IMR-90 (cell line): ENCODE results near the gene SLC49A4. TPM values are rescaled to one million over a fixed set of nuclear protein-coding genes. Genes with fewer than 3 reads are reported as not detected.

Experiments
- ATAC-seq: fragments of 200-7000 bp; cut with Tn5 transposase; 2 replicates; pipeline ENCODE4 v1.9.1; 2020; ENCODE audit warnings: low read depth, mild to moderate bottlenecking, moderate library complexity
- BruUV-seq: library from RNA; stranded (reverse); fragments of 400-500 nt; replicated peaks from 2 replicates; lab custom pipeline; 2021; lab: Mats Ljungman, UMichigan
- CTCF ChIA-PET: fragments of 300-600 bp; formaldehyde crosslinking; extraction: SDS; loops from one replicate; lab custom pipeline; 2021; ENCODE audit warnings: antibody characterized with exemption; lab: Yijun Ruan, JAX
- POLR2A ChIA-PET: fragments of 300-600 bp; sonication (Branson Sonifier 250); formaldehyde crosslinking; loops from one replicate; lab custom pipeline; 2022; ENCODE audit warnings: antibody characterized with exemption; ENCODE audit not compliant: unreplicated experiment; lab: Charles Lee
- DNase-seq: peaks from one replicate; pipeline ENCODE4 v3.0.0; 2013
- H2AFZ ChIP-seq: replicated peaks from 2 replicates; pipeline ENCODE3; 2013; ENCODE audit warnings: low read length, mild to moderate bottlenecking; ENCODE audit not compliant: poor library complexity
- H2AK5ac ChIP-seq: 2 replicates; pipeline ENCODE4 v1.6.1; 2013; ENCODE audit warnings: low read depth, low read length, inconsistent platforms
- H2AK9ac ChIP-seq: replicated peaks from 2 replicates; pipeline ENCODE3; 2013; ENCODE audit warnings: mild to moderate bottlenecking, low read depth, low read length, moderate library complexity; ENCODE audit not compliant: poor library complexity
- H2BK120ac ChIP-seq: 2 replicates; pipeline ENCODE4 v1.6.1; 2013; ENCODE audit warnings: low read depth, low read length, inconsistent platforms
- H2BK15ac ChIP-seq: 3 replicates; pipeline ENCODE4 v1.6.1; 2013; ENCODE audit warnings: low read depth, low read length, inconsistent platforms
- H2BK20ac ChIP-seq: 2 replicates; pipeline ENCODE4 v1.6.1; 2013; ENCODE audit warnings: low read depth, mild to moderate bottlenecking, inconsistent platforms, low read length, moderate library complexity
- H2BK5ac ChIP-seq: 2 replicates; pipeline ENCODE4 v1.6.1; 2013; ENCODE audit warnings: mild to moderate bottlenecking, low read depth, low read length, inconsistent platforms; ENCODE audit not compliant: poor library complexity, severe bottlenecking
- H3K14ac ChIP-seq: replicated peaks from 2 replicates; pipeline ENCODE4 v1.6.1; 2013; ENCODE audit warnings: low read depth, low read length, inconsistent platforms
- H3K18ac ChIP-seq: 2 replicates; pipeline ENCODE4 v1.6.1; 2013; ENCODE audit warnings: low read depth, low read length, control low read depth
- H3K23ac ChIP-seq: 2 replicates; pipeline ENCODE4 v1.6.1; 2013; ENCODE audit warnings: low read depth, low read length, inconsistent platforms
- H3K27ac ChIP-seq: 2 replicates; pipeline ENCODE4 v1.5.1; 2013; ENCODE audit warnings: mild to moderate bottlenecking, control low read depth, low read length; ENCODE audit not compliant: insufficient read depth
- H3K27me3 ChIP-seq: 2 replicates; pipeline ENCODE4 v1.6.1; 2013; ENCODE audit warnings: low read length; ENCODE audit not compliant: control insufficient read depth, insufficient read depth
- H3K36me3 ChIP-seq: 2 replicates; pipeline ENCODE4 v1.6.1; 2013; ENCODE audit warnings: low read length, mixed read lengths; ENCODE audit not compliant: control insufficient read depth, insufficient read depth
- H3K4ac ChIP-seq: 2 replicates; pipeline ENCODE4 v1.6.1; 2013; ENCODE audit warnings: low read depth, low read length, inconsistent platforms
- H3K4me1 ChIP-seq: 2 replicates; pipeline ENCODE4 v1.6.1; 2013; ENCODE audit warnings: low read length, mixed read lengths; ENCODE audit not compliant: control insufficient read depth, insufficient read depth
- H3K4me2 ChIP-seq: 2 replicates; pipeline ENCODE4 v1.6.1; 2013; ENCODE audit warnings: low read depth, mild to moderate bottlenecking, control low read depth, low read length, moderate library complexity
- H3K4me3 ChIP-seq: 2 replicates; pipeline ENCODE4 v1.5.1; 2013; ENCODE audit warnings: low read depth, mild to moderate bottlenecking, control low read depth, low read length, moderate library complexity; ENCODE audit not compliant: insufficient read depth
- H3K56ac ChIP-seq: 2 replicates; pipeline ENCODE4 v1.6.1; 2013; ENCODE audit warnings: low read length, inconsistent platforms; ENCODE audit not compliant: insufficient read depth; ENCODE audit errors: extremely low read depth
- H3K79me1 ChIP-seq, 2 experiments: 2 replicates each; pipeline ENCODE4 v1.6.1; 2013; ENCODE audit warnings: low read length in 2 of 2, inconsistent platforms in 1 of 2, low read depth in 1 of 2
- H3K9ac ChIP-seq: 2 replicates; pipeline ENCODE4 v1.6.1; 2013; ENCODE audit warnings: low read depth, low read length, control low read depth
- H3K9me1 ChIP-seq: 2 replicates; pipeline ENCODE4 v1.6.1; 2013; ENCODE audit warnings: low read length, inconsistent platforms; ENCODE audit not compliant: insufficient read depth
- H3K9me3 ChIP-seq: 2 replicates; pipeline ENCODE4 v1.6.1; 2013; ENCODE audit warnings: low read length; ENCODE audit not compliant: control insufficient read depth, insufficient read depth
- H4K20me1 ChIP-seq: 2 replicates; pipeline ENCODE4 v1.6.1; 2013; ENCODE audit warnings: low read length, inconsistent platforms; ENCODE audit not compliant: insufficient read depth
- H4K5ac ChIP-seq: 2 replicates; pipeline ENCODE4 v1.6.1; 2013; ENCODE audit warnings: mild to moderate bottlenecking, low read depth, low read length, control low read depth
- H4K8ac ChIP-seq, 2 experiments: 2 replicates each; pipeline ENCODE4 v1.6.1; 2013; ENCODE audit warnings: low read depth in 2 of 2, low read length in 2 of 2, control low read depth in 1 of 2, inconsistent platforms in 1 of 2
- H4K91ac ChIP-seq: 2 replicates; pipeline ENCODE4 v1.6.1; 2013; ENCODE audit warnings: low read depth, low read length, inconsistent platforms; ENCODE audit not compliant: insufficient read depth
- CHD1 ChIP-seq: IDR thresholded peaks from 2 replicates; pipeline ENCODE4 v1.6.1; 2012; ENCODE audit warnings: low read depth, low read length, improper control_type of control experiment
- RAD21 ChIP-seq: IDR thresholded peaks from 2 replicates; pipeline ENCODE4 v1.6.1; 2012; ENCODE audit warnings: low read length, improper control_type of control experiment
- WGBS, 2 experiments: methylation state at CpG; one replicate each; pipeline versions ENCODE4 v1.1.5 to v1.1.7; 2013; ENCODE audit warnings: missing lambda C conversion rate in 2 of 2; ENCODE audit not compliant: insufficient read length in 1 of 2; ENCODE audit errors: extremely low coverage in 2 of 2; 5-methylcytosine and 5-hydroxymethylcytosine counted together
- dilution Hi-C: fragments of 300-500 bp; cut with HindIII; formaldehyde crosslinking; loops from one replicate; pipeline ENCODE4 v1.14.3; 2018; ENCODE audit warnings: low sequenced_read_pairs; ENCODE audit not compliant: unreplicated experiment
- in situ Hi-C: fragments of 300-500 bp; cut with MboI; formaldehyde crosslinking; loops from 3 replicates; pipeline ENCODE4 v1.14.3; 2019; ENCODE audit warnings: low sequenced_read_pairs, inconsistent platforms, mixed read lengths
- intact Hi-C: fragments of 100-400 bp; cut with micrococcal nuclease; formaldehyde crosslinking; loops from 2 replicates; pipeline ENCODE4 v1.10.0; 2022
- polyA plus RNA-seq, 3 experiments: library from polyadenylated mRNA; depleted of rRNA; stranded (reverse); fragments of >200 nt; gene quantifications; 2 replicates each; pipeline ENCODE4 v1.2.3, GENCODE V29; 2012; ENCODE audit warnings: low replicate concordance in 1 of 3
- total RNA-seq: library from RNA; depleted of rRNA; stranded (reverse); fragments of >200 nt; gene quantifications from 2 replicates; pipeline ENCODE4 v1.2.3, GENCODE V29; 2012

SLC49A4 gene
- total and polyA plus RNA-seq, 2 of the 4 experiments (the other 2 are of a cell fraction): 6.5 to 6.8 TPM

- no TSS peak for BruUV-seq
Observed at GRCh38 chr3:122826278-122826677, 31.4 kb downstream of the SLC49A4 start.

More at GRCh38 chr3:122826278-122826677, 31.4 kb downstream of the SLC49A4 start:
- peaks cover 5% of the 10 kb centered on the region; the same call in 1 of the 2 replicates for H3K36me3 ChIP-seq
- H3K23ac ChIP-seq: no peak overlapping the region
- no peaks in the 10 kb centered on the region for H3K27me3 ChIP-seq
- intact Hi-C loops: no loop called here
- H3K14ac ChIP-seq: no peak overlapping the region
- H3K9me1 ChIP-seq: peaks cover 4% of the 10 kb centered on the region; the same call in 1 of the 2 replicates
- no peak overlapping the region for H3K9ac ChIP-seq
- no peak overlapping the region for H2BK20ac ChIP-seq
- DNase-seq: no peak
- H3K9me3 ChIP-seq: no peaks in the 10 kb centered on the region
- H3K18ac ChIP-seq: no peak overlapping the region
- no peak overlapping the region for H4K5ac ChIP-seq
- no peak for ATAC-seq
- H3K79me1 ChIP-seq: no peaks in the 10 kb centered on the region
- H4K20me1 ChIP-seq: no peaks in the 10 kb centered on the region
- H2AK9ac ChIP-seq: no peak overlapping the region
- H3K56ac ChIP-seq: no peak overlapping the region
- WGBS, 2 experiments: no CpG with 5 or more reads among the region's 1 CpG
- H3K4me2 ChIP-seq: no peak overlapping the region
- ChIA-PET CTCF (interaction anchor here (0.6 kb wide), 1 partner anchor 1005 kb away, joined by 3 read pairs; no protein-coding TSS in a partner anchor), POLR2A (no interaction called here)
- H3K27ac ChIP-seq: no peak overlapping the region
- H3K4me1 ChIP-seq: no peaks in the 10 kb centered on the region
- no peak overlapping the region for H3K4ac ChIP-seq
- H4K8ac ChIP-seq: no peak overlapping the region
- no peak overlapping the region for H2BK120ac ChIP-seq
- no peak overlapping the region for H2AK5ac ChIP-seq
- H2BK15ac ChIP-seq: no peak overlapping the region
- in situ Hi-C loops: no loop called here
- H2AFZ ChIP-seq: no peak overlapping the region
- dilution Hi-C loops: no loop called here
- no peak overlapping the region for H3K4me3 ChIP-seq
- H4K91ac ChIP-seq: no peak overlapping the region
- H2BK5ac ChIP-seq: no peak overlapping the region
- no peak for TF ChIP-seq CHD1
- no peak for TF ChIP-seq RAD21
